Caco-2 (cell line): ENCODE data around the gene CDKAL1. TPM values are rescaled to one million over a fixed set of nuclear protein-coding genes. Genes with fewer than 3 reads are reported as not detected.

Experiments used
- BruUV-seq: library from RNA; stranded (reverse); fragments of 400-500 nt; replicated peaks from 2 replicates; lab custom pipeline; 2021; lab: Mats Ljungman, UMichigan
- CTCF ChIA-PET: fragments of 300-600 bp; sonication (Branson Sonifier 250); formaldehyde crosslinking; loops from one replicate; lab custom pipeline; 2022; ENCODE audit warnings: antibody characterized with exemption; lab: Charles Lee
- POLR2A ChIA-PET: fragments of 300-600 bp; sonication (Branson Sonifier 250); formaldehyde crosslinking; loops from one replicate; lab custom pipeline; 2022; ENCODE audit warnings: antibody characterized with exemption; lab: Charles Lee
- DNase-seq, 2 experiments: peaks; one replicate each; pipeline versions ENCODE4 v3.0.0 to v3.0.0-alpha.2; 2020 to 2022
- H3K27me3 ChIP-seq: replicated peaks from 2 replicates; pipeline ENCODE4 v1.6.0; 2011; ENCODE audit warnings: low read length; ENCODE audit not compliant: control insufficient read depth, insufficient read depth
- H3K36me3 ChIP-seq: 2 replicates; pipeline ENCODE4 v1.5.1; 2011; ENCODE audit warnings: low read length; ENCODE audit not compliant: control insufficient read depth, insufficient read depth
- H3K4me1 ChIP-seq: fragments of 250-450 bp; sonication (Bioruptor Pico); 2 replicates; pipeline ENCODE4 v1.5.1; 2020; ENCODE audit warnings: mild to moderate bottlenecking
- H3K4me3 ChIP-seq: 2 replicates; pipeline ENCODE4 v1.5.1; 2011; ENCODE audit warnings: low read depth, mild to moderate bottlenecking, control low read depth, low read length
- H3K9me3 ChIP-seq: fragments of 250-450 bp; sonication (Bioruptor Pico); 2 replicates; pipeline ENCODE4 v1.5.1; 2020; ENCODE audit warnings: mild to moderate bottlenecking, moderate library complexity
- H3K27ac Mint-ChIP-seq: one replicate; pipeline ENCODE4 v1.8.0; 2022; ENCODE audit warnings: mixed read lengths; ENCODE audit not compliant: unreplicated experiment
- H3K27me3 Mint-ChIP-seq: one replicate; pipeline ENCODE4 v1.8.0; 2022; ENCODE audit warnings: mixed read lengths; ENCODE audit not compliant: insufficient read depth, unreplicated experiment
- H3K36me3 Mint-ChIP-seq: one replicate; pipeline ENCODE4 v1.8.0; 2022; ENCODE audit warnings: mild to moderate bottlenecking, mixed read lengths; ENCODE audit not compliant: insufficient read depth, unreplicated experiment
- H3K4me1 Mint-ChIP-seq: one replicate; pipeline ENCODE4 v1.8.0; 2022; ENCODE audit warnings: low read depth, mixed read lengths; ENCODE audit not compliant: unreplicated experiment
- H3K4me3 Mint-ChIP-seq: one replicate; pipeline ENCODE4 v1.8.0; 2022; ENCODE audit warnings: mild to moderate bottlenecking, moderate library complexity, mixed read lengths; ENCODE audit not compliant: unreplicated experiment
- H3K9me3 Mint-ChIP-seq: one replicate; pipeline ENCODE4 v1.8.0; 2022; ENCODE audit warnings: mixed read lengths; ENCODE audit not compliant: unreplicated experiment
- intact Hi-C: fragments of 100-400 bp; cut with micrococcal nuclease; formaldehyde crosslinking; loops from one replicate; pipeline ENCODE4 v1.10.0; 2022; ENCODE audit not compliant: unreplicated experiment
- total RNA-seq: library from RNA; stranded (reverse); gene quantifications from 2 replicates; pipeline ENCODE4 v1.2.3, GENCODE V29; 2022
- TF ChIP-seq, protein P1 (sequence below), 2 experiments: fragments of 200-600 bp in 1 of 2; IDR thresholded peaks; 1 replicate in 1 of 2; 2 replicates in 1 of 2; pipeline versions ENCODE4 v1.5.1 to v1.8.0; 2011 to 2022; ENCODE audit warnings: antibody characterized with exemption in 1 of 2, control low read depth in 1 of 2, inconsistent platforms in 1 of 2, low read depth in 1 of 2, low read length in 1 of 2, mild to moderate bottlenecking in 1 of 2, moderate library complexity in 1 of 2; ENCODE audit not compliant: insufficient read depth in 1 of 2, severe bottlenecking in 1 of 2, unreplicated experiment in 1 of 2

CDKAL1 gene
- total RNA-seq, 1 experiment from 2014 or later: 18.7 TPM

GRCh38 chr6:20680697-20681165 lies 146.5 kb downstream of the CDKAL1 start:
- no peak for DNase-seq
- Mint-ChIP-seq H3K27ac (no peak overlapping the region), H3K9me3 (no peaks in the 10 kb centered on the region), H3K4me3 (no peak overlapping the region), H3K36me3 (no peaks in the 10 kb centered on the region), H3K27me3 (no peaks in the 10 kb centered on the region), H3K4me1 (peaks cover 8% of the 10 kb centered on the region)
- ChIA-PET POLR2A (no interaction called here), CTCF (no interaction called here)
- Histone ChIP-seq H3K9me3 (no peaks in the 10 kb centered on the region), H3K4me3 (no peak overlapping the region), H3K4me1 (no peaks in the 10 kb centered on the region), H3K27me3 (no peaks in the 10 kb centered on the region), H3K36me3 (no peaks in the 10 kb centered on the region)
- intact Hi-C loops: no loop called here
- TF ChIP-seq, protein P1, sequence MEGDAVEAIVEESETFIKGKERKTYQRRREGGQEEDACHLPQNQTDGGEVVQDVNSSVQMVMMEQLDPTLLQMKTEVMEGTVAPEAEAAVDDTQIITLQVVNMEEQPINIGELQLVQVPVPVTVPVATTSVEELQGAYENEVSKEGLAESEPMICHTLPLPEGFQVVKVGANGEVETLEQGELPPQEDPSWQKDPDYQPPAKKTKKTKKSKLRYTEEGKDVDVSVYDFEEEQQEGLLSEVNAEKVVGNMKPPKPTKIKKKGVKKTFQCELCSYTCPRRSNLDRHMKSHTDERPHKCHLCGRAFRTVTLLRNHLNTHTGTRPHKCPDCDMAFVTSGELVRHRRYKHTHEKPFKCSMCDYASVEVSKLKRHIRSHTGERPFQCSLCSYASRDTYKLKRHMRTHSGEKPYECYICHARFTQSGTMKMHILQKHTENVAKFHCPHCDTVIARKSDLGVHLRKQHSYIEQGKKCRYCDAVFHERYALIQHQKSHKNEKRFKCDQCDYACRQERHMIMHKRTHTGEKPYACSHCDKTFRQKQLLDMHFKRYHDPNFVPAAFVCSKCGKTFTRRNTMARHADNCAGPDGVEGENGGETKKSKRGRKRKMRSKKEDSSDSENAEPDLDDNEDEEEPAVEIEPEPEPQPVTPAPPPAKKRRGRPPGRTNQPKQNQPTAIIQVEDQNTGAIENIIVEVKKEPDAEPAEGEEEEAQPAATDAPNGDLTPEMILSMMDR (IDR thresholded peaks at IDR 0.05; ENCODE audit: insufficient read depth in 1 of 2, low read depth in 1 of 2, low read length in 1 of 2, severe bottlenecking in 1 of 2, unreplicated experiment in 1 of 2): no peak
- BruUV-seq: no TSS peak

GRCh38 chr6:20681243-20681684 lies 147.0 kb downstream of the CDKAL1 start:
- Mint-ChIP-seq H3K36me3 (no peaks in the 10 kb centered on the region), H3K27ac (no peak overlapping the region), H3K27me3 (no peaks in the 10 kb centered on the region), H3K9me3 (no peaks in the 10 kb centered on the region), H3K4me3 (no peak overlapping the region), H3K4me1 (peaks cover 8% of the 10 kb centered on the region)
- Histone ChIP-seq H3K27me3 (no peaks in the 10 kb centered on the region), H3K4me3 (no peak overlapping the region), H3K4me1 (no peaks in the 10 kb centered on the region), H3K36me3 (no peaks in the 10 kb centered on the region), H3K9me3 (no peaks in the 10 kb centered on the region)
- ChIA-PET CTCF (no interaction called here), POLR2A (no interaction called here)
- intact Hi-C loops: no loop called here
- TF ChIP-seq, protein P1 (IDR thresholded peaks at IDR 0.05; ENCODE audit: insufficient read depth in 1 of 2, low read depth in 1 of 2, low read length in 1 of 2, severe bottlenecking in 1 of 2, unreplicated experiment in 1 of 2): no peak
- no peak for DNase-seq
- no TSS peak for BruUV-seq

GRCh38 chr6:20684474-20684873 lies 150.2 kb downstream of the CDKAL1 start:
- Mint-ChIP-seq H3K4me1 (peaks cover 17% of the 10 kb centered on the region), H3K9me3 (no peaks in the 10 kb centered on the region), H3K36me3 (no peaks in the 10 kb centered on the region), H3K27ac (no peak overlapping the region), H3K27me3 (no peaks in the 10 kb centered on the region), H3K4me3 (no peak overlapping the region)
- CTCF ChIA-PET: no interaction called here
- no peak overlapping the region for H3K4me3 ChIP-seq
- H3K27me3 ChIP-seq: no peaks in the 10 kb centered on the region
- no peaks in the 10 kb centered on the region for H3K36me3 ChIP-seq
- TF ChIP-seq, protein P1 (IDR thresholded peaks at IDR 0.05; ENCODE audit: insufficient read depth in 1 of 2, low read depth in 1 of 2, low read length in 1 of 2, severe bottlenecking in 1 of 2, unreplicated experiment in 1 of 2): no peak
- H3K9me3 ChIP-seq: no peaks in the 10 kb centered on the region
- BruUV-seq: no TSS peak
- intact Hi-C loops: no loop called here
- peaks cover 10% of the 10 kb centered on the region for H3K4me1 ChIP-seq
- no peak for DNase-seq
- POLR2A ChIA-PET: no interaction called here
